GM23338 (cell line): ENCODE measurements around the gene FZD7.

Experiments
- EZH2phosphoT487 ChIP-seq: fragments of 200-600 bp; sonication (generic); IDR thresholded peaks from one replicate; pipeline ENCODE4 v1.8.1; 2018; ENCODE audit warnings: antibody characterized with exemption; ENCODE audit not compliant: unreplicated experiment
- TF ChIP-seq, protein P1 (sequence below), 2 experiments: fragments of 200-600 bp in 1 of 2; sonication (generic) in 1 of 2; conservative IDR thresholded peaks; 2 replicates each; pipeline versions ENCODE4 v1.5.1 to v1.6.1; 2016 to 2017; ENCODE audit warnings: antibody characterized with exemption in 2 of 2, low read depth in 2 of 2, mild to moderate bottlenecking in 2 of 2, moderate library complexity in 1 of 2

DNA sequence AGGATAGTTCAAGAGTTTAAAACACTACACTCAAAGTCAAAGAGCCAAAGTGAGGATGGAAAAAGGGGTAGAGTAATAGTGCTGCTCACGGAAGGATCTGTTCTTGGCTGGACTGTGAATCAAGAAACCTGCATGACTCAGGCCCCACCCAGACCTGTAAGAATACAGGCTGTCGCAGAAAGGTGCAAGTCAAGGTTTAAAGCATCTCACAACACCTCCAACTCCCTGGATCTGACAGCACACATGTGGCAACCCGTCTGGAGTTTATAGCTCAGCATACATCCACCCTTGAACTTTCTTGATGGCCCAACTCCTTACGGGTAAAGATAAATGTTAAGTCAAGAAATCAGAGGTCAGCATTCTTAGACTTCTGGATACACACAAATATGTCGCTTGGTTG is 45.7 kb downstream of the FZD7 start:
- TF ChIP-seq, protein P1, sequence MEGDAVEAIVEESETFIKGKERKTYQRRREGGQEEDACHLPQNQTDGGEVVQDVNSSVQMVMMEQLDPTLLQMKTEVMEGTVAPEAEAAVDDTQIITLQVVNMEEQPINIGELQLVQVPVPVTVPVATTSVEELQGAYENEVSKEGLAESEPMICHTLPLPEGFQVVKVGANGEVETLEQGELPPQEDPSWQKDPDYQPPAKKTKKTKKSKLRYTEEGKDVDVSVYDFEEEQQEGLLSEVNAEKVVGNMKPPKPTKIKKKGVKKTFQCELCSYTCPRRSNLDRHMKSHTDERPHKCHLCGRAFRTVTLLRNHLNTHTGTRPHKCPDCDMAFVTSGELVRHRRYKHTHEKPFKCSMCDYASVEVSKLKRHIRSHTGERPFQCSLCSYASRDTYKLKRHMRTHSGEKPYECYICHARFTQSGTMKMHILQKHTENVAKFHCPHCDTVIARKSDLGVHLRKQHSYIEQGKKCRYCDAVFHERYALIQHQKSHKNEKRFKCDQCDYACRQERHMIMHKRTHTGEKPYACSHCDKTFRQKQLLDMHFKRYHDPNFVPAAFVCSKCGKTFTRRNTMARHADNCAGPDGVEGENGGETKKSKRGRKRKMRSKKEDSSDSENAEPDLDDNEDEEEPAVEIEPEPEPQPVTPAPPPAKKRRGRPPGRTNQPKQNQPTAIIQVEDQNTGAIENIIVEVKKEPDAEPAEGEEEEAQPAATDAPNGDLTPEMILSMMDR (conservative IDR thresholded peaks at IDR 0.05; ENCODE audit: low read depth in 2 of 2): no peak
- no peak for TF ChIP-seq EZH2phosphoT487
